Measurements from ENCODE around the gene PSMA3.
"Not testable (repeated sequence)": the region's sequence is repeated elsewhere in the genome, so short reads cannot be mapped to it uniquely, and the experiment has no call there.

PSMA3 gene

GRCh38 chr14:58244556-58245387 lies at the start of gene PSMA3:
Gene PSMA3, plus strand, starts transcription at chr14:58244843. Its CDS starts 78 bp downstream, at chr14:58244921.
- DNase-seq (ENCODE audit: low spot score): peak; percentile 83

GRCh38 chr14:58196198-58196597 lies 48.4 kb upstream of the PSMA3 start:
- no peak for DNase-seq (ENCODE audit: low spot score)

GRCh38 chr14:58198086-58198485 lies 46.6 kb upstream of the PSMA3 start:
- no peak for DNase-seq (ENCODE audit: low spot score)

DNA sequence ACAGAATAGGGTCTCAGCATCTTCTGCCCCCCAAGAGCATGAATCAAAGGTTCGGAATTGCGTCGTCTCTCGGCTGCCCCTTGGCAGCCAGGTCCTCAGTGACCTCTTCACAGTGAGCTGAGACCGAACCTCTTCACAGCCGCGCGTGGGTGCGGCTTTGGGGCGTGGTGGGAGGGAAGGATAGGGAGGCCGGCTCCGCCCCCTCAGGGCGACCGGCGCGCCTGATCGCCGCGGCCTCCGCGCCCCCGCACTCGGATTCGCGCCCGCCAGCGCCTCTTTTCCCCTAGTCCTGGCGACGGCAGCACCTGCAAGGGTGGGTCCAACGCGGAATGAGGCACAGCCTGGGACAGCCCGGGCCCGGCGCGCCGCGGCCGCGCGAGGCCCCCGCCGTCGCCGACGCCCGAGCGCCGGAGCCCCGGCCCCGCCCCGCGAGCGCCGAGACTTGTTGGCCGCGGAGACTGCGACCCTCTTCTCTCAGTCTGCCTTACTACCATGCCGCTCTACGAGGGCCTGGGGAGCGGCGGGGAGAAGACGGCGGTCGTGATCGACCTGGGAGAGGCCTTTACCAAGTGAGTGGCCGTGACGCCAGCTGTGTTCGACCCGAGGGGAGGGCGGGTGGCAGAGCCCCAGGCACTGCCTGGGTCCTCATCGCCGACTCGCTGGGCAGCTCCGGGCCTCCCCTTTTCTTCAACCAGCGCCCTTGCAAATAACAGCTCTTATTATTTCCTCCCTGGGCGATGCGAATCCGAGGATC lies 44.7 kb upstream of the PSMA3 start, which contains the start of gene ACTR10:
Gene ACTR10, plus strand, starts transcription at position 424 of the 754 bp plus-strand sequence. Its CDS starts 69 bp downstream, at position 493.
- DNase-seq (ENCODE audit: low spot score): peak; percentile 68

DNA sequence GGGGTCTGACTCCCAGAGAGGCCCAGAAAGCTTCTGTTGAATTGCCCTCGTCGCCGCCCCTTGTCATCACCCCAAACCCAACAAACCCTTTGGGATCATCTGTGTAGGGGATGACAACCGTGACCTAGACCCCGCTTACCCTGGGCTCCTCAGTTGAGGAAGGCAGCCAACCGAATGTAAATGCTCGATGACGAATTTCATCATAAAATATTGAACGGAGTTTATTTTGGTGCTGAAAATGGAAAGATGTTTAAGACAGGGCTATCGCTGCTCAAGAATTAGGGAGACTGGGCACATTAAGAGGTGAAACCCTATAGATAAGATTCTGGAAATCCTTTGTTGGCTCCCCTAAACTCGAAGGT lies 44.2 kb upstream of the PSMA3 start:
- no peak for DNase-seq (ENCODE audit: low spot score)

GRCh38 chr14:58200846-58201245 lies 43.8 kb upstream of the PSMA3 start:
- peak; percentile 9 for DNase-seq (ENCODE audit: low spot score)

DNA sequence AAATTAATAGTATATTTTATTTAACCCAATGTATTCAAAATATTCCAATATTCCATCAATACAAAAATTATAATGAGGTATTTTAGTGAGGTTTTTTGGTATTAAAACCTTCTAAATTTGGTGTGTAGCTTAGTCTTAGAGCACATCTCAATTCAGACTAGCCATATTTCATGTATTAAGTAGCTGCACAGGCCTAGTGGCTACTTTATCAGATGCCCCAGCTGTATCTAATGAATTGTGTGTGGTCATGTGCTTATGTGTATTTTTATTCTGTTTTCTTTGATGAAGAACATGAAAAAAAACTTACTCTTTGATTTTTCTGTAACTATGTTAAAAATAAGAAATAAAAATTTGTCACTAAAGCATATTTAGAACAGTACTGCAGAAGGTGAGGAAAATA lies 31.5 kb upstream of the PSMA3 start:
- no peak for DNase-seq (ENCODE audit: low spot score)

DNA sequence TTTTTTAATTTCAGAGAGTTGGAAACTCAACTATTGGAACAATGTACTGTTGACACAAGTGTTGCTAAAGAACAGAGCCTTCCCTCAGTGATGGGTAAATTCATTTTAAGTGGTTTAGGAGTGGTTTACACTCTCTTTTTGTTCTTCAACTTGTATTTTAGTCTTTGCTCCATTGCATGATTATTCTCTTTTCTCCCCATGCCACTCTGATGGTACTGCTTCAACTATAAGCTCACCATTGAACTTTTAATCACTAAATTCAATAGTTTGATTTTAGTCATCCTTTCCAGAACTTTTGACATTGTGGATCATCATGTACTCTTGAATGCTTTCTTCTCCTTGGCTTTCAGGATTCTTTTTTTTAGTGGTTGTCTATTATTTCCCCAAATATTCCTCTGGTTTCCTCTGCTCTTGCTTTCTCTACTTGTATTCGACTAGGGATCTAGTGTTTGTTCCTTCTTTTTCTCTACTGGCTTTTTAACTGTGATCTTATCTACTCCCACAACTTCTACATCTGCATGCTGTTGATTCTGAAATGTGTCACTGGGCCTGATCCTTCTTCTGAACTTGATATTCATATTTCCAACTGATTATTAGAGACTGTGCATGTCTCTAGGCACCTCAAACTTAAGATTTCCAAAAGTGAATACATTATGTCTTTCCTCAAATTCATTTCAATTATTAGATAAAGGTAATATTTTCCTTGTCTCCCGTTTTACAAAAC lies 29.3 kb upstream of the PSMA3 start:
- DNase-seq (ENCODE audit: low spot score): no peak

- DNase-seq (ENCODE audit: low spot score): no peak
Measured at GRCh38 chr14:58216544-58216943, 28.1 kb upstream of the PSMA3 start.

- DNase-seq (ENCODE audit: low spot score): no peak
Measured at GRCh38 chr14:58227096-58227819, 17.4 kb upstream of the PSMA3 start.

DNA sequence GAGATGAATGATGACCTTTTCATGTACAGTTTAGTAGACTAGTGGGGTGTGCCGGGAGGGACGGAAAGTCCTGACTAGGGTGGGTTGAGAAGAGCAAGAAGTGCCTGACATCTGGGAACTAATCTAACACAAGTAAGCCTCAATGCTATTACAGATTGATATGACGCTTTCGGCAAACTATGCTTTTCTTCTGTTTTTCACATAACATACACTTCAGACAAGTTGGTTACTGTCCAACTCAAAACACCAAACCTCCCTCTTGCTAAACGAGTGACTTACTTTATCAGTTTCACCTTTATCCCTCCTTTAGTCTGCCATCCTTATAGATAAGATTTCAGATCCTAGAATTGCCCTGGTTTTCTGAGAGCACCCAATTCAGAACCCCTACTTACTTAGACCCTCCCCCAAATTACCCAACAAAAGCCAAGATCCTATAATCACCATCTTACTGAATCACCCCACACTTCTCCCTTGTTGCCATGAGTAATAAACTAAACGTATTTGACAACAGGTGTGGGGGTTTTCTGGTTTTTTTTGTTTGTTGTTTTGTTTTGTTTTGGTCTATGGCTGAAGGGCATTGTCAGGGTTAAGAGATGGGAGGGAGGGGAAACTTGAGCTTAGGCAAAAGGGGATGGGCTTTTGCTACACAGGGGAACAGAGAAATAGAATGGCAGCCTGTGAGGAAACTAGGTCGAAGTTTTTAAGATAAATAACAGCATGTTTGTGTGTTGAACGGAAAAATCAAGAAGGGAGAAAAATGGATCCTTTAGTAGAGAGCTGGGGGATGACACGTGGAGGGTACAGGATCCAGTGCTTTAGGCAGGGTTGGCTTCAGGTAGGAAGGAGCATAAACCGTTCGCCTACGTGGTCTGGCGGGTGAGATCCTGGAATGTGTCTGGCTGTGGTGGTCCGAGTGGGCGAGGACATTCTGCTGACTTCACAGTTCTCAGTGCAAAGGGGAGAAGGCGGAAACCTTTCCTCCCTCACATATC lies 6.1 kb upstream of the PSMA3 start:
- DNase-seq (ENCODE audit: low spot score): no peak

DNA sequence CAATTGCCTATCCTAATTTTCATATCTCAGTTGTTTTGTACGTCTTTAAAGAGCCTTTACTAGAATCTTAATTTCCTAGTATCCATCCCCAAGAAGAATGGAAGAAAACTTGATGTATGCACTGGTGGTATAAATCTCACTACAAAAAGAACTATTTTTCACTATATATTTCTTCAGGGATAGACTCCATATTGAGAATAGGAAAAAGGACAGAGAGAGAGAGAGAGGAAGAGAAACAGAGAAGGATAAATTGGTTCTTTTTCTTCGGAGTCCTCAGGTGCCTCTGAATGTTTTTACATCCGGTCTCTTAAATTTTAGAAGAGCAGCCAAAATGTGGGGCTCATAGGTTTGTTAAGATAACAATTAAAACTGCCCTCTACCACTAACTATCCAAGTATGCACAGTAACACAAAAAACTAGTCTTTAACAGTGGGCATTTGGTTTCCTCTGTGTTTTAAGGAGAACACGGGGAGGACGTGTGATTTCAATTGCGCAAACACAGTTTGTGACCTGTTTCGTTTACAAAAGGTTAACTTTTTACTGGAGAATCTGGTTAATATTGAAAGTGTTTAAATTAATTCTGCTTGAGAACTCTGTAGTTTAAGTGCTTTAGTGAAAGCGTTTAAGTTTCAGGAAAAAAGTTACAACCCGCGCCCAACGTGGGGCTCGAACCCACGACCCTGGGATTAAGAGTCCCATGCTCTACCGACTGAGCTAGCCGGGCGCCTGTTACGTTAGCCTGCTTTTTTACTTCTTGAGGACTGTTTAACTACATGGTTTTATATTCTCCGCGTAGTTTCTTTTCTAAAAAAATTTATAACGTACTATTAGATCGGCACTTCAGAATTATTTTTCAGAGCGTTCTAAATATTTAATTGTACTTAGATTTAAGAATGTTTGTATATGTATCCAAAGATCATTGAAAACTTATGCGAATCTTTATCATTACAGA lies 5.1 kb upstream of the PSMA3 start:
- no peak for DNase-seq (ENCODE audit: low spot score)

DNA sequence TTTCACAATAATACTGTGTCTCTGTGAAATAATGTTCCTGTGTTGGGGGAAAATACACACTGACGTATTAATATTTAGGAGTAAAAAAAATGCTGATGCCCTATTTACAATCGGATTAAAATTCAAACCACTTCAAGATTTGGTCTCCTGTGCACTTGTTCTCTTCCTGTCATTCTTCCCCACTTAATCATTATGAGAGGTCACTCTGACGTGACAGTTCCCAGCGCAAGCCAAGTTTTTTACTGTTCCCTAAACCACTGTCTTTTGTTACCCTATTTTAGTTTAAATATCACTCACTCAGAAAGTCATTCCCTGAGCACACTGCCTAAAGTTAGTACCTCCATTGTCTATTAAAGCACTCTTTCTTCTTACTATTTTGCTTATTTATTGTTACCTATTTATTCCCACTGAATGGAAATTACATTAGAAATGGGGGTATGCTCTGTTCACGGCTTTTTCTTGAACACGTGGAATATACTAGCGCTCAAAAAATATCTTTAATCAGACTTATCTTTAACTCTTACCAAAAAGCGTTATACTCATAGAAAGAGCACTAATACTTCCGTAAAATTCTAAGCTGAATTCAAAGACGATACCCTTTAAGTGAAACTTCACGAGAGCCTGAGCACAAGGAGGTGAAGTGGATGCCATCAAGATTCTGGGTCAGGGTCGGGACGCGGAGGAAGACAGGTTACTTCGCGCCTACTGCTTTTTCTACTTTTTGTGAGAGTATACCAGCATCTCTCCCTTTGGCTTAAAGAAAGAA lies 670 bp upstream of the PSMA3 start:
- no peak for DNase-seq (ENCODE audit: low spot score)

DNA sequence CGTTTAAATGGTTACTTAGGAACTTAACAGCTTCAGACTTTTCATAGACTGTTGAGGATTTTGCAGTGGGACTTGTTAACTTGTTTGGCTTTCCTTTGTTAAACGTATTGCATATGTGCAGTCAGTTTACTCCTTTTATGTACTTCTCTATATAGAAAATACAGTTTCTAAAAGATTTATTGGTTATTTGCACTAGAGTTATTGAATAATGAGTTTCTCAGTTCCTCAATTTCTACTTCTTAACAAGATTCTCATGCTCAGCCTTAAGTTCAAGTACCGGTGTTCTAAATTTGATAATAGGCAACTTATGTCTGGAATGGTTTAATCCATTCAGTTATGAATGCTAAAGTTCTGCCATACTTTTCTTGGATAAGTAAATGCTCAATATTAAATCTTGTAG lies 919 bp downstream of the PSMA3 start:
- DNase-seq (ENCODE audit: low spot score): no peak

DNA sequence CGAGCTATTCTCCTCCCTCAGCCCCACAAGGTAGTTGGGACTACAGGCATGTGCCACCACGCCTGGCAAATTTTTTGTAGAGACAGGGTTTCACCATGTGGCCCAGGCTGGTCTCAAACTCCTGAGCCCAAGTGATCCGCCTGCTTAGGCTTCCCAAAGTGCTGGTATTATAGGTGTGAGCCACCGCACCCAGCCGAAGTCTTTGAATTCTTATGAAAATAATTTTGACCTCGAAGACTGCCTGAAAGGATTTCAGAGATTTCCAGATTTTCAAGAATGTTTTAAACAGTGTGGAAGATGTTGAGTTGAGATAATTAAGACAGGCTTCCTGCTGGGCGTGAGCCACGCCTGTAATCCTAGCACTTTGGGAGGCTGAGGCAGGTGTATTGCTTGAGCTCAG lies 5.0 kb downstream of the PSMA3 start:
- DNase-seq (ENCODE audit: low spot score): no peak

- DNase-seq (ENCODE audit: low spot score): no peak
Measured at GRCh38 chr14:58258156-58258555, 13.5 kb downstream of the PSMA3 start.

- not testable (repeated sequence) for DNase-seq (ENCODE audit: low spot score)
Measured at GRCh38 chr14:58262005-58262404, 17.4 kb downstream of the PSMA3 start.

DNA sequence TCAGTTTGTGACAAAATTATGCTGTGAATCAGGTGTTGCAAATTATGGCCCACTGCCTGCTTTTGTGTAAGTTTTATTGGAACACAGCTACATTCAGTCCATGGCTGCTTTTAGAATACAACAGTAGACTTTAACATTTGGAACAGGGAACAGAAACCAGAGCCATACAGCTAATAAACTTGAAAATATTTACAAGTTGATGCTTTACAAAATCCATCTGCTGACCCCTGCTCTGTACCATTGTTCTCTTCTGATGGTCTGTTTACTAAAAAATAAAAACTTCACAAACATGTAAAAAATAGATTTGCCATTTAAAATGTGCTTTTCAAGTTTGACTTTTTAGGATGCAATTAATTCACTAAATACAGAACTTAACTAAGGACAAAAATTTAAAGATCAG lies 20.8 kb downstream of the PSMA3 start:
- DNase-seq (ENCODE audit: low spot score): no peak

DNA sequence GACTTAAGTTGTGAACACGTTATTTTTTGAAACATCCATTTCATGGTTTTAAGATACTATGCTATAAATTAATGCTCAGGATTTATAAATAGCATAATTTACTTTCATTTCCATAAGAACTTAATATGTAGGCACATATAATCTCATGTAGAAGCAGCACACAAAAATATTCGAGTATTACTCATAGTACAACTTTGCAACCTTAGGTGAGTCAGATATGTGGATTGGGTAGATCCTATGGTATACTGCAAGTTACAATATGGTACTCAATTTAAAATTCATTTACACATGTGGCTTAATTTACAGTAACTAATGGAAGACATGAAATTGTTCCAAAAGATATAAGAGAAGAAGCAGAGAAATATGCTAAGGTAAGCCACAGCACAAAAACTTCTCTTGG lies 26.0 kb downstream of the PSMA3 start:
- no peak for DNase-seq (ENCODE audit: low spot score)

All from HuH-7.5 (cell line).